OCI-LY7 (cell line): ENCODE measurements around the gene PPRC1. TPM values are rescaled to one million over a fixed set of nuclear protein-coding genes. Genes with fewer than 3 reads are reported as not detected.

ENCODE experiments used
- BruUV-seq: library from RNA; stranded (reverse); fragments of 400-500 nt; replicated peaks from 2 replicates; lab custom pipeline; 2021; lab: Mats Ljungman, UMichigan
- CTCF ChIA-PET: fragments of 300-600 bp; sonication (Branson Sonifier 250); formaldehyde crosslinking; loops from one replicate; lab custom pipeline; 2022; ENCODE audit warnings: antibody characterized with exemption; ENCODE audit not compliant: unreplicated experiment; lab: Charles Lee
- POLR2A ChIA-PET: fragments of 300-600 bp; sonication (Branson Sonifier 250); formaldehyde crosslinking; loops from one replicate; lab custom pipeline; 2022; ENCODE audit warnings: antibody characterized with exemption; lab: Charles Lee
- DNase-seq: peaks from one replicate; pipeline ENCODE4 v3.0.0-alpha.2; 2015; ENCODE audit warnings: low spot score
- H2AFZ ChIP-seq: fragments of 200-600 bp; sonication (generic), shearing (Covaris generic); 2 replicates; pipeline ENCODE4 v1.6.1; 2014; ENCODE audit warnings: mild to moderate bottlenecking, antibody characterized with exemption, low read length, moderate library complexity
- H3K27ac ChIP-seq: fragments of 200-600 bp; sonication (generic); 2 replicates; pipeline ENCODE4 v1.5.1; 2014; ENCODE audit warnings: mixed run types, low read depth, mild to moderate bottlenecking, moderate library complexity, low read length, inconsistent platforms; ENCODE audit not compliant: poor library complexity, severe bottlenecking
- H3K36me3 ChIP-seq: fragments of 200-600 bp; sonication (generic); 2 replicates; pipeline ENCODE4 v1.6.1; 2014; ENCODE audit warnings: mild to moderate bottlenecking, antibody characterized with exemption, low read length, moderate library complexity, mixed read lengths; ENCODE audit not compliant: insufficient read depth
- H3K4me1 ChIP-seq: fragments of 200-600 bp; sonication (generic); 2 replicates; pipeline ENCODE4 v1.5.1; 2014; ENCODE audit warnings: mild to moderate bottlenecking, low read length; ENCODE audit not compliant: insufficient read depth, poor library complexity, severe bottlenecking
- H3K4me2 ChIP-seq: fragments of 200-600 bp; sonication (generic); 2 replicates; pipeline ENCODE4 v1.6.1; 2014; ENCODE audit warnings: mild to moderate bottlenecking, low read length
- H3K4me3 ChIP-seq: fragments of 200-600 bp; sonication (generic); 2 replicates; pipeline ENCODE4 v1.5.1; 2014; ENCODE audit warnings: mild to moderate bottlenecking, low read depth, low read length; ENCODE audit not compliant: poor library complexity, severe bottlenecking
- H3K79me2 ChIP-seq: fragments of 200-600 bp; sonication (generic); 2 replicates; pipeline ENCODE4 v1.6.1; 2016; ENCODE audit warnings: low read depth, mild to moderate bottlenecking, low read length, moderate library complexity, mixed read lengths; ENCODE audit not compliant: insufficient read depth
- H3K9me2 ChIP-seq: fragments of 200-600 bp; sonication (generic); 2 replicates; pipeline ENCODE4 v1.6.1; 2016; ENCODE audit warnings: mild to moderate bottlenecking, low read length, mixed read lengths; ENCODE audit not compliant: insufficient read depth
- H3K9me3 ChIP-seq: fragments of 200-600 bp; sonication (generic); 2 replicates; pipeline ENCODE4 v1.6.1; 2014; ENCODE audit warnings: mild to moderate bottlenecking, mixed run types, low read length, mixed read lengths
- H4K20me1 ChIP-seq: fragments of 200-600 bp; sonication (generic); 2 replicates; pipeline ENCODE4 v1.6.1; 2014; ENCODE audit warnings: mild to moderate bottlenecking, antibody characterized with exemption, low read length, moderate library complexity, mixed read lengths; ENCODE audit not compliant: insufficient read depth
- CTCF ChIP-seq: fragments of 200-600 bp; sonication (generic); conservative IDR thresholded peaks from 2 replicates; pipeline ENCODE4 v1.5.1; 2014; ENCODE audit warnings: mild to moderate bottlenecking, antibody characterized with exemption, low read length, moderate library complexity, mixed read lengths
- EZH2phosphoT487 ChIP-seq: fragments of 200-600 bp; sonication (generic); IDR thresholded peaks from 2 replicates; pipeline ENCODE4 v1.6.1; 2018; ENCODE audit warnings: low read depth, borderline replicate concordance, mild to moderate bottlenecking, mixed run types, antibody characterized with exemption, low read length, moderate library complexity, mixed read lengths
- intact Hi-C: fragments of 100-400 bp; cut with micrococcal nuclease; formaldehyde crosslinking; loops from one replicate; pipeline ENCODE4 v1.10.0; 2022; ENCODE audit not compliant: unreplicated experiment
- total RNA-seq, 2 experiments: library from RNA; depleted of rRNA in 1 of 2; stranded (reverse); fragments of >200 nt in 1 of 2; shearing (Covaris generic) in 1 of 2; gene quantifications; 2 replicates each; pipeline ENCODE4 v1.2.3, GENCODE V29; 2014 to 2022

Gene PPRC1
- total RNA-seq, 2 experiments from 2014 or later, result 47.1 to 77.2 TPM

- POLR2A ChIA-PET, result no interaction called here
- H2AFZ ChIP-seq, result no peak overlapping the region
- no peaks in the 10 kb centered on the region for H4K20me1 ChIP-seq
- H3K4me3 ChIP-seq, result no peak overlapping the region
- no TSS peak for BruUV-seq
- H3K4me1 ChIP-seq, result peaks cover 3% of the 10 kb centered on the region
- H3K79me2 ChIP-seq, result no peaks in the 10 kb centered on the region
- CTCF ChIA-PET, result no interaction called here
- no peak for DNase-seq
- intact Hi-C loops, result no loop called here
- H3K9me2 ChIP-seq, result no peaks in the 10 kb centered on the region
- peaks cover 10% of the 10 kb centered on the region for H3K36me3 ChIP-seq
- TF ChIP-seq CTCF, result no peak
- no peak for TF ChIP-seq EZH2phosphoT487
- no peaks in the 10 kb centered on the region for H3K9me3 ChIP-seq
- no peak overlapping the region for H3K27ac ChIP-seq
- no peak overlapping the region for H3K4me2 ChIP-seq
Observed at GRCh38 chr10:102172288-102172687, 39.4 kb downstream of the PPRC1 start.

GRCh38 chr10:102175415-102175814, 42.6 kb downstream of the PPRC1 start:
- Histone ChIP-seq H3K9me2 (no peaks in the 10 kb centered on the region), H3K4me3 (no peak overlapping the region), H3K4me1 (no peaks in the 10 kb centered on the region), H3K79me2 (no peaks in the 10 kb centered on the region), H3K36me3 (no peaks in the 10 kb centered on the region), H3K27ac (no peak overlapping the region), H2AFZ (no peak overlapping the region), H4K20me1 (no peaks in the 10 kb centered on the region), H3K4me2 (no peak overlapping the region), H3K9me3 (no peaks in the 10 kb centered on the region)
- BruUV-seq, result no TSS peak
- intact Hi-C loops, result no loop called here
- no peak for DNase-seq
- CTCF ChIA-PET, result no interaction called here
- POLR2A ChIA-PET, result interaction anchor here (0.6 to 0.8 kb wide), 2 partner anchors 22 to 137 kb away, joined by 3 to 8 read pairs; no protein-coding TSS in a partner anchor
- no peak for TF ChIP-seq CTCF
- TF ChIP-seq EZH2phosphoT487, result no peak

GRCh38 chr10:102184606-102185005, 51.8 kb downstream of the PPRC1 start:
- Histone ChIP-seq H3K4me2 (no peak overlapping the region), H4K20me1 (no peaks in the 10 kb centered on the region), H3K4me3 (no peak overlapping the region), H3K36me3 (no peaks in the 10 kb centered on the region), H3K9me2 (no peaks in the 10 kb centered on the region), H3K79me2 (no peaks in the 10 kb centered on the region), H3K9me3 (0 out of 2 replicates have a peak, but pooled peaks cover 7% of the 10 kb centered on the region), H3K27ac (no peak overlapping the region), H2AFZ (no peak overlapping the region), H3K4me1 (no peaks in the 10 kb centered on the region)
- no TSS peak for BruUV-seq
- ChIA-PET POLR2A (interaction anchor here (0.6 to 0.7 kb wide), 2 partner anchors 30 to 114 kb away, joined by 3 to 4 read pairs; no protein-coding TSS in a partner anchor), CTCF (no interaction called here)
- no peak for DNase-seq
- TF ChIP-seq CTCF, result no peak
- no peak for TF ChIP-seq EZH2phosphoT487
- intact Hi-C loops, result no loop called here
